KMS-11 (cell line): ENCODE measurements around the gene POLA1.
A peak's percentile ranks its signal among the peaks of the same experiment; 100 is the strongest.

Source experiments
- H2AFZ ChIP-seq: fragments of 200-600 bp; sonication (generic); 2 replicates; pipeline ENCODE4 v1.6.1; 2016; ENCODE audit warnings: antibody characterized with exemption, mixed run types, low read depth
- H3K27ac ChIP-seq: fragments of 200-600 bp; sonication (generic); 2 replicates; pipeline ENCODE4 v1.6.1; 2016; ENCODE audit warnings: mild to moderate bottlenecking, mixed run types
- H3K27me3 ChIP-seq: fragments of 200-600 bp; sonication (generic); 2 replicates; pipeline ENCODE4 v1.6.1; 2017; ENCODE audit warnings: mild to moderate bottlenecking, low read depth, mixed run types, moderate library complexity; ENCODE audit not compliant: insufficient read depth
- H3K36me3 ChIP-seq: fragments of 200-600 bp; sonication (generic); 2 replicates; pipeline ENCODE4 v1.6.1; 2017; ENCODE audit warnings: mild to moderate bottlenecking, mixed run types; ENCODE audit not compliant: insufficient read depth
- H3K4me1 ChIP-seq: fragments of 200-600 bp; sonication (generic); 2 replicates; pipeline ENCODE4 v1.6.1; 2016; ENCODE audit warnings: mild to moderate bottlenecking, low read depth, mixed run types; ENCODE audit not compliant: poor library complexity, severe bottlenecking
- H3K4me2 ChIP-seq: fragments of 200-600 bp; sonication (generic); 2 replicates; pipeline ENCODE4 v1.7.0; 2016; ENCODE audit warnings: mild to moderate bottlenecking, mixed run types
- H3K4me3 ChIP-seq: fragments of 200-600 bp; sonication (generic); IDR thresholded peaks from 2 replicates; pipeline ENCODE4 v1.6.1; 2017; ENCODE audit warnings: low read depth, low read length, mixed read lengths; ENCODE audit not compliant: insufficient read depth
- H3K79me2 ChIP-seq: fragments of 200-600 bp; sonication (generic); 2 replicates; pipeline ENCODE4 v1.6.1; 2016; ENCODE audit warnings: low read depth, mixed run types; ENCODE audit not compliant: insufficient read depth
- H3K9ac ChIP-seq: fragments of 200-600 bp; sonication (generic); 2 replicates; pipeline ENCODE4 v1.6.1; 2016; ENCODE audit warnings: mild to moderate bottlenecking, mixed run types
- H4K20me1 ChIP-seq: fragments of 200-600 bp; sonication (generic); 2 replicates; pipeline ENCODE4 v1.6.1; 2016; ENCODE audit warnings: mild to moderate bottlenecking, mixed run types; ENCODE audit not compliant: insufficient read depth
- TF ChIP-seq, protein P1 (sequence below): fragments of 200-600 bp; sonication (generic); conservative IDR thresholded peaks from 2 replicates; pipeline ENCODE4 v1.6.1; 2017; ENCODE audit warnings: low read depth, mild to moderate bottlenecking, antibody characterized with exemption, low read length, moderate library complexity, mixed read lengths

POLA1 gene

GRCh38 chrX:25011589-25012432 lies 318.1 kb downstream of the POLA1 start:
- H3K4me3 ChIP-seq, result no peak overlapping the region
- H3K4me1 ChIP-seq, result no peaks in the 10 kb centered on the region
- no peak overlapping the region for H3K9ac ChIP-seq
- no peak overlapping the region for H2AFZ ChIP-seq
- H3K4me2 ChIP-seq, result no peak overlapping the region
- no peaks in the 10 kb centered on the region for H3K36me3 ChIP-seq
- no peak overlapping the region for H3K27ac ChIP-seq
- H3K27me3 ChIP-seq, result no peaks in the 10 kb centered on the region
- TF ChIP-seq, protein P1, sequence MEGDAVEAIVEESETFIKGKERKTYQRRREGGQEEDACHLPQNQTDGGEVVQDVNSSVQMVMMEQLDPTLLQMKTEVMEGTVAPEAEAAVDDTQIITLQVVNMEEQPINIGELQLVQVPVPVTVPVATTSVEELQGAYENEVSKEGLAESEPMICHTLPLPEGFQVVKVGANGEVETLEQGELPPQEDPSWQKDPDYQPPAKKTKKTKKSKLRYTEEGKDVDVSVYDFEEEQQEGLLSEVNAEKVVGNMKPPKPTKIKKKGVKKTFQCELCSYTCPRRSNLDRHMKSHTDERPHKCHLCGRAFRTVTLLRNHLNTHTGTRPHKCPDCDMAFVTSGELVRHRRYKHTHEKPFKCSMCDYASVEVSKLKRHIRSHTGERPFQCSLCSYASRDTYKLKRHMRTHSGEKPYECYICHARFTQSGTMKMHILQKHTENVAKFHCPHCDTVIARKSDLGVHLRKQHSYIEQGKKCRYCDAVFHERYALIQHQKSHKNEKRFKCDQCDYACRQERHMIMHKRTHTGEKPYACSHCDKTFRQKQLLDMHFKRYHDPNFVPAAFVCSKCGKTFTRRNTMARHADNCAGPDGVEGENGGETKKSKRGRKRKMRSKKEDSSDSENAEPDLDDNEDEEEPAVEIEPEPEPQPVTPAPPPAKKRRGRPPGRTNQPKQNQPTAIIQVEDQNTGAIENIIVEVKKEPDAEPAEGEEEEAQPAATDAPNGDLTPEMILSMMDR, result no peak
- H4K20me1 ChIP-seq, result no peaks in the 10 kb centered on the region
- no peaks in the 10 kb centered on the region for H3K79me2 ChIP-seq

GRCh38 chrX:25012433-25012735 lies 318.7 kb downstream of the POLA1 start:
- H4K20me1 ChIP-seq, result no peaks in the 10 kb centered on the region
- H2AFZ ChIP-seq, result no peak overlapping the region
- no peaks in the 10 kb centered on the region for H3K27me3 ChIP-seq
- H3K4me2 ChIP-seq, result no peak overlapping the region
- H3K9ac ChIP-seq, result no peak overlapping the region
- no peaks in the 10 kb centered on the region for H3K79me2 ChIP-seq
- H3K36me3 ChIP-seq, result no peaks in the 10 kb centered on the region
- TF ChIP-seq, protein P1, result no peak
- no peak overlapping the region for H3K4me3 ChIP-seq
- H3K4me1 ChIP-seq, result no peaks in the 10 kb centered on the region
- no peak overlapping the region for H3K27ac ChIP-seq

GRCh38 chrX:25012793-25013631 lies 319.3 kb downstream of the POLA1 start:
- H3K9ac ChIP-seq, result no peak overlapping the region
- no peaks in the 10 kb centered on the region for H3K4me1 ChIP-seq
- no peaks in the 10 kb centered on the region for H3K79me2 ChIP-seq
- H4K20me1 ChIP-seq, result no peaks in the 10 kb centered on the region
- no peak overlapping the region for H3K4me2 ChIP-seq
- H3K4me3 ChIP-seq, result no peak overlapping the region
- H3K36me3 ChIP-seq, result no peaks in the 10 kb centered on the region
- TF ChIP-seq, protein P1, result no peak
- no peaks in the 10 kb centered on the region for H3K27me3 ChIP-seq
- H2AFZ ChIP-seq, result peak overlapping the region; percentile 49
- no peak overlapping the region for H3K27ac ChIP-seq

DNA sequence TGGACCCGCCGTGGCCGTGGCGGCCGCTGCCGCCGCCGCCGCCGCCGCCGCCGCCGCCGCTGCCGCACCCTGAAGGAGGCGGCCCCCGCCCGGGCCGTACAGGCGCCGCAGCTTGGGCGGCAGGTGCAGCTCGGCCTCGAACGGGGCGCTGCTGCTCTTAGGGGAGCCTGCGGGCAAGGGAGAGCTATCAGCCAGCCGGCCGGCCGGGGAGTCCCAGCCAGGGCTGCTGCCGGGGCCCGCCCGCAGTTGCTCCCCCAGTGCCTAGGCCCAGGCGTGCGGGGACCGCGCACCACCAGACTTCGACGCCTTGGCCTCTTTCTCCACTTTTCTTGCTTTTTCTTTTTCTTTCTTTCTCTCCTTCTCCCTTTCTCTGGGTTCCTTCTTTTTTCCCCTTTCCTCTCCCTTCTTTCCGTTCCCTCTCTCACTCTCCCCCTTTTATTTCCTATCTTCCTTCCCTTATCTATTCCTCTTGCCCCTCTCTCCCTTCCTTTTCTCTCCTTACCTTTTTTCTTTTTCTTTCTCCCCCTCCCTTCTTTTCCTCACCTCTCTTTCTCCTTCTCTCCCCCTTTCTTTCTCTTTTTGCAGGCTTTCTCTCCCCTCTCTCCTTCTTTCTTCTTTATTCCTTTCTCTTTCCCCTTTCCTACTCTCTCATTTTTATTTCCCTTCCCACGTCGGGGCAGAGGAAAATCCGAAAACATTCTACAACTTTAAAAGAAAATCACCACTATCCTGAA lies 320.1 kb downstream of the POLA1 start:
- no peaks in the 10 kb centered on the region for H4K20me1 ChIP-seq
- H3K36me3 ChIP-seq, result no peaks in the 10 kb centered on the region
- no peak overlapping the region for H3K27ac ChIP-seq
- H2AFZ ChIP-seq, result no peak overlapping the region
- no peak overlapping the region for H3K4me3 ChIP-seq
- no peaks in the 10 kb centered on the region for H3K79me2 ChIP-seq
- H3K4me2 ChIP-seq, result 0 out of 2 replicates have a peak overlapping the region, but pooled peaks have one; percentile 29
- H3K9ac ChIP-seq, result no peak overlapping the region
- H3K4me1 ChIP-seq, result no peaks in the 10 kb centered on the region
- TF ChIP-seq, protein P1, result no peak
- H3K27me3 ChIP-seq, result no peaks in the 10 kb centered on the region
